Activated naive CD8-positive, alpha-beta T cell (primary cell): Measurements from ENCODE around the gene ZNF26.

Source experiments
- H3K27ac Mint-ChIP-seq: one replicate; pipeline ENCODE4 v1.8.0; 2021; ENCODE audit warnings: mixed read lengths
- H3K27me3 Mint-ChIP-seq: one replicate; pipeline ENCODE4 v1.8.0; 2021; ENCODE audit warnings: mixed read lengths
- H3K36me3 Mint-ChIP-seq: one replicate; pipeline ENCODE4 v1.8.0; 2021; ENCODE audit warnings: mixed read lengths
- H3K4me1 Mint-ChIP-seq: one replicate; pipeline ENCODE4 v1.8.0; 2021; ENCODE audit warnings: low read depth, mixed read lengths
- H3K4me3 Mint-ChIP-seq: one replicate; pipeline ENCODE4 v1.8.0; 2021; ENCODE audit warnings: mild to moderate bottlenecking, mixed read lengths
- H3K9me3 Mint-ChIP-seq: one replicate; pipeline ENCODE4 v1.8.0; 2021; ENCODE audit warnings: low read depth, mixed read lengths

The ZNF26 gene

GRCh38 chr12:132986885-132987225 is 688 bp downstream of the ZNF26 start:
- peak overlapping the region; percentile 91 for H3K4me3 Mint-ChIP-seq
- peak overlapping the region; percentile 87 for H3K27ac Mint-ChIP-seq
- H3K27me3 Mint-ChIP-seq: peaks cover 2% of the 10 kb centered on the region
- peaks cover 11% of the 10 kb centered on the region for H3K9me3 Mint-ChIP-seq
- H3K4me1 Mint-ChIP-seq: peaks cover 34% of the 10 kb centered on the region
- H3K36me3 Mint-ChIP-seq: peaks cover 27% of the 10 kb centered on the region

DNA sequence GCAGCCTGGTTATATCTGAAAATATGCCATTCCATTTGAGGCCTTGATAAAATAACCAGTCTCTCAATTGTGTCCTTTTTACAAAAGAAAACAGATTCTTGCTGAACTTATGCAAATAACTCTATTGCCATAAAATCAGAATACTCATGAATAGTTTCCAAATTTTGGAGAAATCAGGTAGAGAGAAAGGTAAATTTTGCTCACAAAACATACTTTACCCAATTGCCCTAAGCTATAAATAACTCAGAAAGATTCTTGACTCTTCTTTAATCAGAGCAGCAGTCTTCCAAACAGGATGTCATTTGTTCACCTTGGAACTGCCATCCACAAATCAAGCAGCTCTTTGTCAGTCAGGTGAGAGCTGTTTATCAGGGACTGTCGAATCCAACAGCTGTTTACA is 12.6 kb downstream of the ZNF26 start:
- Mint-ChIP-seq H3K27me3 (no peaks in the 10 kb centered on the region), H3K27ac (no peak overlapping the region), H3K9me3 (peaks cover 13% of the 10 kb centered on the region)

DNA sequence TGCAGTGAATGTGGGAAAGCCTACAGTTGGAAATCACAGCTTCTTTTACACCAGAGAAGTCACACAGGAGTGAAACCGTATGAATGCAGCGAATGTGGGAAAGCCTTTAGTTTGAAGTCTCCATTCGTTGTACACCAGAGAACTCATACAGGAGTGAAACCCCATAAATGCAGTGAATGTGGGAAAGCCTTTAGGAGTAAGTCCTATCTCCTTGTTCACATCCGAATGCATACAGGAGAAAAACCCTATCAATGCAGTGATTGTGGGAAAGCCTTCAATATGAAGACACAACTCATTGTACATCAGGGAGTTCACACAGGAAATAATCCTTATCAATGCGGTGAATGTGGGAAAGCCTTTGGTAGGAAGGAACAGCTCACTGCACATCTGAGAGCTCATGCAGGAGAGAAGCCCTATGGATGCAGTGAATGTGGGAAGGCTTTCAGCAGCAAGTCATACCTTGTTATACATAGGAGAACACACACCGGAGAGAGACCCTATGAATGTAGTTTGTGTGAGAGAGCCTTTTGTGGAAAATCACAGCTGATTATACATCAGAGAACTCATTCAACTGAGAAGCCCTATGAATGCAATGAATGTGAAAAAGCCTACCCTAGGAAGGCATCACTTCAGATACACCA is 24.6 kb downstream of the ZNF26 start:
- no peaks in the 10 kb centered on the region for H3K27me3 Mint-ChIP-seq
- H3K27ac Mint-ChIP-seq: peak overlapping the region; percentile 43
- no peaks in the 10 kb centered on the region for H3K4me1 Mint-ChIP-seq
- H3K36me3 Mint-ChIP-seq: peaks cover 63% of the 10 kb centered on the region
- H3K9me3 Mint-ChIP-seq: peaks cover 28% of the 10 kb centered on the region
- H3K4me3 Mint-ChIP-seq: no peak overlapping the region

More for the DNA sequence above, 12.6 kb downstream of the ZNF26 start:
- peaks cover 57% of the 10 kb centered on the region for H3K36me3 Mint-ChIP-seq
- no peak overlapping the region for H3K4me3 Mint-ChIP-seq
- H3K4me1 Mint-ChIP-seq: peaks cover 7% of the 10 kb centered on the region

GRCh38 chr12:133023566-133023965 is 37.4 kb downstream of the ZNF26 start:
- peaks cover 26% of the 10 kb centered on the region for H3K36me3 Mint-ChIP-seq
- H3K9me3 Mint-ChIP-seq: peaks cover 50% of the 10 kb centered on the region
- H3K27me3 Mint-ChIP-seq: no peaks in the 10 kb centered on the region
- no peak overlapping the region for H3K27ac Mint-ChIP-seq
- no peaks in the 10 kb centered on the region for H3K4me1 Mint-ChIP-seq
- H3K4me3 Mint-ChIP-seq: no peak overlapping the region

GRCh38 chr12:133026996-133027395 is 40.8 kb downstream of the ZNF26 start:
- no peaks in the 10 kb centered on the region for H3K4me1 Mint-ChIP-seq
- peaks cover 34% of the 10 kb centered on the region for H3K9me3 Mint-ChIP-seq
- H3K27me3 Mint-ChIP-seq: no peaks in the 10 kb centered on the region
- peaks cover 14% of the 10 kb centered on the region for H3K36me3 Mint-ChIP-seq
- no peak overlapping the region for H3K4me3 Mint-ChIP-seq
- no peak overlapping the region for H3K27ac Mint-ChIP-seq

DNA sequence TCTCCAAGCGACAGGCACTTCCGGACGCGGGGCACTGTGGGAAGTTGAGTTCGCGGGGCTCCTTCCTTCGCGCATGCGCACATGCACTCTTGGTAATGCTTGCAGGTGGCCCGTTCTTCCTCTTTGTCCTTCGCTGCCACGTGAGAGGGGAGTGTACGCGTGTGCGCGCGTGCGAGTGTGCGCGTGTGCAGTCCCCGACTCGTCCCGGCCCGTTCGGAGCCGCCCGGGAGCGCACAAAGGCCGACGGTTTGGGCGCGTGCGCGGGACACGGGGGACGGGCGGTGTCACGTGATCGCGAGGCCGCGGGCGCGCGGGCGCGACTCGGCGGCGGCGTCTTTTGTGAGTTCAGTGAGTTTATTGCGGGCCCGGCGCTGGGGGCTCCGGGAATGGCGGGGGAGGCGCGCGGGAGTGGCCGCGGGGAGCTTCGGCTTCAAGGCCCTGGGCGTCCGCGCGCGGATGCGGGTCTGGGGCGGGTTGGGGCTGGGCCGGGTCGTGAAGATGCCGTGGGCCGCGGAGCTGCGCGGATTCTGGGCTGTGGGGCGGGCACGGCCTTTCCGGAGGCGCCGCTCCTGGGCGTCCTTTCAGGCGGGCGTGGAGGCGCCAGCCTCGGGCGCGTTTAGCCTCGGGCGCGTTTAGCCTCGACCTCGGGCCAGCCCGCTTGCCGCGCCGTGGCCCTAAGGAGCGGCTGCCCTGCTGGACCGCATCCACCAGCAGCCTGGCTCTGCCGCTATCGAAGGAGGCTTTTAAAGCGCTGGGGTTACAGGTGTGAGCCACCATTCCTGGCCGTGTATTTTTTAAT is 51.2 kb downstream of the ZNF26 start, which contains the start of gene ZNF84:
ZNF84 (plus strand) TSS at position 303 of the 799 bp plus-strand sequence. CDS start 3,959 bp downstream, outside the sequence.
- Mint-ChIP-seq H3K36me3 (peaks cover 46% of the 10 kb centered on the region), H3K27me3 (no peaks in the 10 kb centered on the region), H3K4me1 (peaks cover 14% of the 10 kb centered on the region), H3K9me3 (peaks cover 28% of the 10 kb centered on the region), H3K4me3 (peak within 1 kb of the TSS; percentile 89), H3K27ac (peak within 1 kb of the TSS; percentile 93)

GRCh38 chr12:133038118-133038709 is 52.0 kb downstream of the ZNF26 start:
- H3K4me1 Mint-ChIP-seq: peaks cover 14% of the 10 kb centered on the region

DNA sequence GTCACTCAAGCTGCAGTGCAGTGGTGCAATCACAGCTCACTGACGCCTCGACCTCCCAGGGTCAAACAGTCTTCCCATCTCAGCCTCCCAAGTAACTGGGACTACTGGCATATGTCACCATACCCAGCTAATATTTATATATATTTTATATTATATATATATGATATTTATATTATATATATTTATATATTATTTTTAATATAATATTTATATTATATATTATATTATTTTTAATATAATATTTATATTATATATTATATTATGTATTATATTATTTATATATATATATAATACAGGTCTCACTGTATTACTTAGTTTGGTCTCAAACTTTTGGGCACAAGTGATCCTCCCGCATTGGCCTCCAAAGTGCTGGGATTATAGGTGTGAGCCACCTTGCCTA is 60.5 kb downstream of the ZNF26 start:
- Mint-ChIP-seq H3K4me3 (no peak overlapping the region), H3K9me3 (peaks cover 40% of the 10 kb centered on the region), H3K27ac (no peak overlapping the region), H3K36me3 (peaks cover 74% of the 10 kb centered on the region), H3K4me1 (no peaks in the 10 kb centered on the region), H3K27me3 (no peaks in the 10 kb centered on the region)

More at GRCh38 chr12:133038118-133038709, 52.0 kb downstream of the ZNF26 start:
- Mint-ChIP-seq H3K27me3 (no peaks in the 10 kb centered on the region), H3K4me3 (peak overlapping the region; percentile 89), H3K36me3 (peaks cover 52% of the 10 kb centered on the region), H3K9me3 (peaks cover 28% of the 10 kb centered on the region), H3K27ac (peak overlapping the region; percentile 93)

DNA sequence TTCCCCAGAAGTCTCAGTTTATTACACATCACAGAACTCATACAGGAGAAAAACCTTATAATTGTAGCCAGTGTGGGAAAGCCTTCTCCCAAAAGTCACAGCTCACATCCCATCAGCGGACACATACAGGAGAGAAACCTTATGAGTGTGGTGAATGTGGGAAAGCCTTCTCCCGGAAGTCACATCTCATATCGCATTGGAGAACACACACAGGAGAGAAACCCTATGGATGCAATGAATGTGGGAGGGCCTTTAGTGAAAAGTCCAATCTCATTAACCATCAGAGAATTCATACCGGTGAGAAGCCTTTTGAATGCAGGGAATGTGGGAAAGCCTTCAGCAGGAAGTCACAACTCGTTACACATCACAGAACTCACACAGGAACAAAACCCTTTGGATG is 71.3 kb downstream of the ZNF26 start:
- Mint-ChIP-seq H3K4me1 (no peaks in the 10 kb centered on the region), H3K27ac (no peak overlapping the region), H3K9me3 (peaks cover 33% of the 10 kb centered on the region), H3K4me3 (no peak overlapping the region), H3K36me3 (peaks cover 51% of the 10 kb centered on the region), H3K27me3 (no peaks in the 10 kb centered on the region)

DNA sequence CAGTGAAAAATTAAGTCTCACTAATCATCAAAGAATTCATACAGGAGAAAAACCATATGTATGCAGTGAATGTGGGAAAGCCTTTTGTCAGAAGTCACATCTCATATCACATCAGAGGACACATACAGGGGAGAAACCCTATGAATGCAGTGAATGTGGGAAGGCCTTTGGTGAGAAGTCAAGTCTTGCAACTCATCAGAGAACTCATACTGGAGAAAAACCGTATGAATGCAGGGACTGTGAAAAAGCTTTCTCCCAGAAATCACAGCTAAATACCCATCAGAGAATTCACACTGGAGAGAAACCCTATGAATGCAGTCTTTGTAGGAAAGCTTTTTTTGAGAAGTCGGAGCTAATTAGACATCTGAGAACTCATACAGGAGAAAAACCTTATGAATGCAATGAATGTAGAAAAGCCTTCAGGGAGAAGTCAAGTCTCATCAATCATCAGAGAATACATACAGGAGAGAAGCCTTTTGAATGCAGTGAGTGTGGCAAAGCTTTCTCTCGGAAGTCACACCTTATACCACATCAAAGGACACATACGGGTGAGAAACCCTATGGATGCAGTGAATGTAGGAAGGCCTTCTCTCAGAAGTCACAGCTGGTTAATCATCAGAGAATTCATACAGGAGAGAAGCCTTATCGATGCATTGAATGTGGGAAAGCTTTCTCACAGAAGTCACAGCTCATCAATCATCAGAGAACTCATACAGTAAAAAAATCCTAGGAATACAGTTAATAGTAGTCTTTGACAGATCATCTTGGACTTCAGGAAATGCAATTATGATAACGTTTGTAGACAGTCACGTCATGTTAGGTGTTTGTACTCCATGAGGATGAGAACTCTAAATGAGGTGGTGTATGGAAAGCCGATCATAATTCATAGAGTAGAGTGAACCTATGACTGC is 72.3 kb downstream of the ZNF26 start:
- H3K4me1 Mint-ChIP-seq: no peaks in the 10 kb centered on the region
- H3K9me3 Mint-ChIP-seq: peaks cover 32% of the 10 kb centered on the region
- no peak overlapping the region for H3K4me3 Mint-ChIP-seq
- H3K27me3 Mint-ChIP-seq: no peaks in the 10 kb centered on the region
- no peak overlapping the region for H3K27ac Mint-ChIP-seq
- peaks cover 49% of the 10 kb centered on the region for H3K36me3 Mint-ChIP-seq

DNA sequence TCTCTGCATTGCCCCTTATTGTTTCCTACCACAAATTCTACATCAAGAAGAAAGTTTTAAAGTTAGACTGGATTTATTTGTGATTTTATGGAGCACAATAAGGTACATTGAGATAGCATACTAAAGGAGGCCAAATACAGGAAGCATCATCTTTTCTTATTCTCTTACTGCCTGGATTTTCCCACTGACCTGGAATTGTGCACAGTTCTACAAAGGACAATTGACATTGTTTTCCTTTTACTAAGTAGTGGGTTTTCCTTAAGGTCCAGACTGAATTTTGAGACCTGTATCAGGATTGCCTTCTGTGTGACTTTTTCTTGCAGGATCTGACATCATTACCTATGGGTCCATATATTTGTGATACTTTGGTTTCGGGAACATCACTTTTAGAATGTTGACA is 75.8 kb downstream of the ZNF26 start:
- no peak overlapping the region for H3K27ac Mint-ChIP-seq
- H3K9me3 Mint-ChIP-seq: peaks cover 21% of the 10 kb centered on the region
- no peaks in the 10 kb centered on the region for H3K27me3 Mint-ChIP-seq
- no peaks in the 10 kb centered on the region for H3K4me1 Mint-ChIP-seq
- H3K4me3 Mint-ChIP-seq: no peak overlapping the region
- peaks cover 43% of the 10 kb centered on the region for H3K36me3 Mint-ChIP-seq

GRCh38 chr12:133063556-133063955 is 77.4 kb downstream of the ZNF26 start:
- H3K4me1 Mint-ChIP-seq: no peaks in the 10 kb centered on the region
- no peaks in the 10 kb centered on the region for H3K27me3 Mint-ChIP-seq
- peaks cover 30% of the 10 kb centered on the region for H3K36me3 Mint-ChIP-seq
- H3K27ac Mint-ChIP-seq: no peak overlapping the region
- no peak overlapping the region for H3K4me3 Mint-ChIP-seq
- H3K9me3 Mint-ChIP-seq: peaks cover 13% of the 10 kb centered on the region

- peaks cover 23% of the 10 kb centered on the region for H3K9me3 Mint-ChIP-seq
- no peaks in the 10 kb centered on the region for H3K27me3 Mint-ChIP-seq
- no peaks in the 10 kb centered on the region for H3K4me1 Mint-ChIP-seq
- H3K36me3 Mint-ChIP-seq: peaks cover 24% of the 10 kb centered on the region
- H3K27ac Mint-ChIP-seq: no peak overlapping the region
- H3K4me3 Mint-ChIP-seq: no peak overlapping the region
Observed at GRCh38 chr12:133073836-133074235, 87.7 kb downstream of the ZNF26 start.
